ENCODE measurements around the gene RAD51AP1. TPM values are rescaled to one million over a fixed set of nuclear protein-coding genes. Genes with fewer than 3 reads are reported as not detected.

Gene RAD51AP1
- total and polyA plus RNA-seq, 2 donors (not counting 1 experiment from before 2014, with no cell fraction given), result 3.5 to 4.6 TPM

DNA sequence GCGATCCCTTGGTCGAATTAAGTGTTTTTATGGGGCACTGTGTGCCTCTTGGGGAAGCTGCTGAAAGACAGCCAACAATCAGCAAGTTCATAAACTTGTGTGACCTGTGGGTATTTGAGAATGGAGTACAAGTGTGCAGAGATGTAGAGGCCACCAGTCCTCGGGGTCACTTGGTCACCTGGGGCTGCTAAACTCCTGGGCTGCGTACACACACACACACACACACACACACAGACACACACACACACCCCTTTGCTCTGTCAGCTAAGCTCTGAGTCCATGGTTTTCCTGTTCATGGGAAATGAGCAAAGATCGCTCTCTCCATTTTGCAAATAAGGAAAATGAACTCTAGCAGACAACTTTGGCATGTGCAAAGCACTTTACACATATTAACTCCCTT, 47.8 kb downstream of the RAD51AP1 start:
- no peak overlapping the region for H3K27ac ChIP-seq (ENCODE audit: low read length in 2 of 2)
- H2AFZ ChIP-seq (ENCODE audit: insufficient read depth, low read depth, low read length, poor library complexity, severe bottlenecking), result no peak overlapping the region
- H3K27me3 ChIP-seq (replicated peaks in 1 of 4; ENCODE audit: control extremely low read depth in 1 of 4, control insufficient read depth in 3 of 4, insufficient read depth in 4 of 4, low read length in 3 of 4), result no peaks in the 10 kb centered on the region
- no peaks in the 10 kb centered on the region for H3K9me3 Mint-ChIP-seq (ENCODE audit: insufficient read depth)
- TF ChIP-seq, protein P1, sequence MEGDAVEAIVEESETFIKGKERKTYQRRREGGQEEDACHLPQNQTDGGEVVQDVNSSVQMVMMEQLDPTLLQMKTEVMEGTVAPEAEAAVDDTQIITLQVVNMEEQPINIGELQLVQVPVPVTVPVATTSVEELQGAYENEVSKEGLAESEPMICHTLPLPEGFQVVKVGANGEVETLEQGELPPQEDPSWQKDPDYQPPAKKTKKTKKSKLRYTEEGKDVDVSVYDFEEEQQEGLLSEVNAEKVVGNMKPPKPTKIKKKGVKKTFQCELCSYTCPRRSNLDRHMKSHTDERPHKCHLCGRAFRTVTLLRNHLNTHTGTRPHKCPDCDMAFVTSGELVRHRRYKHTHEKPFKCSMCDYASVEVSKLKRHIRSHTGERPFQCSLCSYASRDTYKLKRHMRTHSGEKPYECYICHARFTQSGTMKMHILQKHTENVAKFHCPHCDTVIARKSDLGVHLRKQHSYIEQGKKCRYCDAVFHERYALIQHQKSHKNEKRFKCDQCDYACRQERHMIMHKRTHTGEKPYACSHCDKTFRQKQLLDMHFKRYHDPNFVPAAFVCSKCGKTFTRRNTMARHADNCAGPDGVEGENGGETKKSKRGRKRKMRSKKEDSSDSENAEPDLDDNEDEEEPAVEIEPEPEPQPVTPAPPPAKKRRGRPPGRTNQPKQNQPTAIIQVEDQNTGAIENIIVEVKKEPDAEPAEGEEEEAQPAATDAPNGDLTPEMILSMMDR (IDR thresholded peaks at IDR 0.05), result no peak
- TF ChIP-seq EZH2 (IDR thresholded peaks at IDR 0.05; ENCODE audit: borderline replicate concordance, insufficient read depth, low read depth, low read length, poor library complexity, severe bottlenecking), result no peak
- no peak overlapping the region for H3K9ac ChIP-seq (ENCODE audit: low read length)
- DNase-seq, result no peak
- H4K20me1 ChIP-seq (ENCODE audit: control insufficient read depth, insufficient read depth, low read length, poor library complexity, severe bottlenecking), result no peaks in the 10 kb centered on the region
- peaks cover 0 to 11% of the 10 kb centered on the region in 2 experiments for H3K36me3 ChIP-seq (replicated peaks in 1 of 2; ENCODE audit: control extremely low read depth in 1 of 2, control insufficient read depth in 1 of 2, extremely low read depth in 1 of 2, insufficient read depth in 2 of 2, low read length in 1 of 2)
- H3K79me2 ChIP-seq (ENCODE audit: control insufficient read depth, insufficient read depth, low read length), result no peaks in the 10 kb centered on the region
- no peak overlapping the region for H3K27ac Mint-ChIP-seq
- no peaks in the 10 kb centered on the region for H3K4me1 ChIP-seq (ENCODE audit: control insufficient read depth in 2 of 2, insufficient read depth in 2 of 2, low read length in 2 of 2)
- no peak for ATAC-seq (ENCODE audit: low read depth)
- H3K4me3 Mint-ChIP-seq, result no peak overlapping the region
- H3K4me3 ChIP-seq (ENCODE audit: control extremely low read depth in 1 of 5, extremely low read depth in 1 of 5, insufficient read depth in 1 of 5, low read depth in 2 of 5, low read length in 4 of 5), result no peak overlapping the region
- intact Hi-C loops (cut with micrococcal nuclease), result no loop called here
- WGBS (ENCODE audit: insufficient coverage), result 54% methylated on average over 3 of the region's 5 CpGs
- peaks cover 6% of the 10 kb centered on the region for H3K4me1 Mint-ChIP-seq
- H3K27me3 Mint-ChIP-seq, result no peaks in the 10 kb centered on the region
- no peaks in the 10 kb centered on the region for H3K9me3 ChIP-seq (ENCODE audit: control extremely low read depth in 1 of 3, control insufficient read depth in 2 of 3, insufficient read depth in 1 of 3, low read length in 2 of 3)
- ChIA-PET CTCF (interaction anchor here (0.8 to 1.0 kb wide), 2 partner anchors 9 to 173 kb away, joined by 3 read pairs; no protein-coding TSS in a partner anchor), POLR2A (no interaction called here)
- no peak overlapping the region for H3K4me2 ChIP-seq (replicated peaks; ENCODE audit: low read depth, low read length, poor library complexity, severe bottlenecking)

GRCh38 chr12:4587108-4587507, 48.4 kb downstream of the RAD51AP1 start:
- Mint-ChIP-seq H3K27me3 (no peaks in the 10 kb centered on the region), H3K27ac (no peak overlapping the region), H3K4me3 (no peak overlapping the region), H3K4me1 (peaks cover 6% of the 10 kb centered on the region), H3K9me3 (ENCODE audit: insufficient read depth) (no peaks in the 10 kb centered on the region)
- Histone ChIP-seq H3K36me3 (replicated peaks in 1 of 2; ENCODE audit: control extremely low read depth in 1 of 2, control insufficient read depth in 1 of 2, extremely low read depth in 1 of 2, insufficient read depth in 2 of 2, low read length in 1 of 2) (peaks cover 0 to 11% of the 10 kb centered on the region in 2 experiments), H2AFZ (ENCODE audit: insufficient read depth, low read depth, low read length, poor library complexity, severe bottlenecking) (no peak overlapping the region), H3K4me1 (ENCODE audit: control insufficient read depth in 2 of 2, insufficient read depth in 2 of 2, low read length in 2 of 2) (no peaks in the 10 kb centered on the region), H3K27ac (ENCODE audit: low read length in 2 of 2) (no peak overlapping the region), H3K27me3 (replicated peaks in 1 of 4; ENCODE audit: control extremely low read depth in 1 of 4, control insufficient read depth in 3 of 4, insufficient read depth in 4 of 4, low read length in 3 of 4) (no peaks in the 10 kb centered on the region), H3K9me3 (ENCODE audit: control extremely low read depth in 1 of 3, control insufficient read depth in 2 of 3, insufficient read depth in 1 of 3, low read length in 2 of 3) (no peaks in the 10 kb centered on the region), H3K4me3 (ENCODE audit: control extremely low read depth in 1 of 5, extremely low read depth in 1 of 5, insufficient read depth in 1 of 5, low read depth in 2 of 5, low read length in 4 of 5) (no peak overlapping the region), H3K9ac (ENCODE audit: low read length) (no peak overlapping the region), H3K4me2 (replicated peaks; ENCODE audit: low read depth, low read length, poor library complexity, severe bottlenecking) (no peak overlapping the region), H4K20me1 (ENCODE audit: control insufficient read depth, insufficient read depth, low read length, poor library complexity, severe bottlenecking) (no peaks in the 10 kb centered on the region), H3K79me2 (ENCODE audit: control insufficient read depth, insufficient read depth, low read length) (no peaks in the 10 kb centered on the region)
- intact Hi-C loops (cut with micrococcal nuclease), result no loop called here
- ChIA-PET CTCF (interaction anchor here (0.9 kb wide), 1 partner anchor 15 kb away, joined by 3 read pairs; no protein-coding TSS in a partner anchor), POLR2A (no interaction called here)
- DNase-seq (no peak), ATAC-seq (ENCODE audit: low read depth) (no peak)
- TF ChIP-seq EZH2 (IDR thresholded peaks at IDR 0.05; ENCODE audit: borderline replicate concordance, insufficient read depth, low read depth, low read length, poor library complexity, severe bottlenecking), result no peak
- TF ChIP-seq, protein P1 (IDR thresholded peaks at IDR 0.05), result no peak
- 91% methylated on average over 5 of the region's 9 CpGs for WGBS (ENCODE audit: insufficient coverage)
